ENCODE results near the gene RPL29.

The RPL29 gene

GRCh38 chr3:51962854-51963530, 32.7 kb downstream of the RPL29 start:
- TF ChIP-seq, protein P1, sequence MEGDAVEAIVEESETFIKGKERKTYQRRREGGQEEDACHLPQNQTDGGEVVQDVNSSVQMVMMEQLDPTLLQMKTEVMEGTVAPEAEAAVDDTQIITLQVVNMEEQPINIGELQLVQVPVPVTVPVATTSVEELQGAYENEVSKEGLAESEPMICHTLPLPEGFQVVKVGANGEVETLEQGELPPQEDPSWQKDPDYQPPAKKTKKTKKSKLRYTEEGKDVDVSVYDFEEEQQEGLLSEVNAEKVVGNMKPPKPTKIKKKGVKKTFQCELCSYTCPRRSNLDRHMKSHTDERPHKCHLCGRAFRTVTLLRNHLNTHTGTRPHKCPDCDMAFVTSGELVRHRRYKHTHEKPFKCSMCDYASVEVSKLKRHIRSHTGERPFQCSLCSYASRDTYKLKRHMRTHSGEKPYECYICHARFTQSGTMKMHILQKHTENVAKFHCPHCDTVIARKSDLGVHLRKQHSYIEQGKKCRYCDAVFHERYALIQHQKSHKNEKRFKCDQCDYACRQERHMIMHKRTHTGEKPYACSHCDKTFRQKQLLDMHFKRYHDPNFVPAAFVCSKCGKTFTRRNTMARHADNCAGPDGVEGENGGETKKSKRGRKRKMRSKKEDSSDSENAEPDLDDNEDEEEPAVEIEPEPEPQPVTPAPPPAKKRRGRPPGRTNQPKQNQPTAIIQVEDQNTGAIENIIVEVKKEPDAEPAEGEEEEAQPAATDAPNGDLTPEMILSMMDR (conservative IDR thresholded peaks at IDR 0.05; ENCODE audit: low read length): no peak
- H3K4me3 ChIP-seq (ENCODE audit: low read length): no peak overlapping the region
- DNase-seq (ENCODE audit: low read depth): no peak

DNA sequence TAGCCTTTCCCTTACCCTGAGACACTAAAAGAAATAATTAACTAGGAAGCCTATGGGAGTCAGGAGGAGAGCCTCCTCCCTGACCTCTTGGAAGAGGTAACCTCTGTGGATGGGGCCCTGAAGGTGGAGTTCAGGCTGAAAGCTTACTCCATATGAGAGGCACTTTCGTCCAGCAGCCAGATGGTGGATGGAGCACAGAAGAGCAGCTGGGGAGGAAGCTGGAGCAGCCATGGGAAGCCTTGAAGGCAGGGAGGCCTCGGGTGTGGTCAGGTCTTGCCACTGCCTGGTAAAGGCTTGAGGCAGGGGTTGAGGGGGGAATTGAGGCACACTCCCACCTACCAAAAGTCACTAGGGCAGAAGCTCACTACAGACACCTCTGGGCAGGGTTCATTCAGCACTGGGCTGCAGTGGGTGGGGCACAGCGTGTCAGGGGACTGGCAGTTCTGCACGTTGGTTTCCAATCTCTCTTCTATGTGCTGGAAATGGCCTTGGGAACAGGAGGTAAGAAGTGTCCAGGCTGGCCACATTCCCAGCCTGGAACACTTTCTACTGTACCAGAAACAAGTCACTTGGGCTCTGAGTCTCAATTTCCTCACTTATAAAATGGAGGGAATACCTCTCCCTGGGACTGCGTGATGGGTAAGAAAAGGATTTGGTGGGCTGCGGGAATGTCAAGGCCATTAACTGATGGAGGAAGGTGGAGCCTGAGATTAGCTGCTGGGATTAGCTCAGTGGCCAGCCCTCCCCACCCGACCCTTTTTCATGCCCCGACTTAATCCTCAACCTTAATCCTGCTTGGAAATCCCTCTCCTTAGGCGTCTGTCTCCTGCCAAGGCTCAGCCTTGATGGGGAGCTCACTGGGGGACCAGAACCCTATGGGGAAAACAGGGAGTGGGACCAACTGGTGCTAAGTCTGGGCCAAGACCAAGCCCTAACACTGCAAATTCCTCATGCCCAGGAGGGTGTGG, 33.8 kb downstream of the RPL29 start:
- H3K4me3 ChIP-seq (ENCODE audit: low read length): no peak overlapping the region
- TF ChIP-seq, protein P1 (conservative IDR thresholded peaks at IDR 0.05; ENCODE audit: low read length): no peak
- no peak for DNase-seq (ENCODE audit: low read depth)

DNA sequence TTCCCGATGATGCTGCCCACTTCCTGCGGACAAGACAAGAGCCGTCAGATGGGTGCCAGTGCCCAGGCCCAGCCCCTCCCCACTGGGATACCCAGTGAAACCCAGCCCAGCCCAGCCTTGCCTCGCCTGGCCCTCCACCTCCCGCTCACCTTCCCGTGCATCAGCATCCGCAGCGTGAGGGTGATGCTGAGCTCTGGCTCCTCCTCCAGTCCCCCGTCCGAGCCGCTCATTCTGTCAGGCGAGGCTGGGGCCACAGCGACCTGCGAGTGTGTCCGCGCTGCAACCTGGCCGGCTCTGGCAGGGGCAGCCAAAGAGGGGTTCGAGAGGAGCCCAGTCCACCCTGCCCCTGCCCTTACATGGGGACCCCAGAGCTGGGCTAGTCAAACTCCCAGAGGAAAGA, 34.7 kb downstream of the RPL29 start:
- TF ChIP-seq, protein P1 (conservative IDR thresholded peaks at IDR 0.05; ENCODE audit: low read length): no peak
- H3K4me3 ChIP-seq (ENCODE audit: low read length): no peak overlapping the region
- DNase-seq (ENCODE audit: low read depth): no peak

DNA sequence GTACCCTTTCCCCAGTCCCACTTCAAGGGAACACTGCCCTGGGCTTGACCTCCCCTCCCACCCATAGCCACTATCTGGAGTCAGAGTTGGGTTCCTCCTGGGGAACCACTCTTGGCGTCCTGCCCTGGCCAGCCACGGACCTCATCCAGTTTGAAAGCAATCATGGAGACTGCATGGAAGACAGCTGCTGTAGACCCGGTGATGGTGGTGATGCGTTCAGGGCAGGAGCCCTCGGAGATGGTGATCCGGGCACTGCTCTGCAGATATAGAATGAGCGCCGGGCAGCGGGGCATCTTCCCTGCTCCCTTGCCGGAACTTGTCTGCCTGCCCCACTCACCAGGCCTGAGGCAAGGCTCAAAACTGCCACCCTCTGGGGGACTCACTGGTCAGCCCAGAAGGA, 35.3 kb downstream of the RPL29 start:
- H3K4me3 ChIP-seq (ENCODE audit: low read length): no peak overlapping the region
- DNase-seq (ENCODE audit: low read depth): no peak
- TF ChIP-seq, protein P1 (conservative IDR thresholded peaks at IDR 0.05; ENCODE audit: low read length): no peak

GRCh38 chr3:51959651-51960050, 36.0 kb downstream of the RPL29 start:
- TF ChIP-seq, protein P1 (conservative IDR thresholded peaks at IDR 0.05; ENCODE audit: low read length): no peak
- DNase-seq (ENCODE audit: low read depth): no peak

GRCh38 chr3:51958603-51959521, 36.8 kb downstream of the RPL29 start:
- TF ChIP-seq, protein P1 (conservative IDR thresholded peaks at IDR 0.05; ENCODE audit: low read length): no peak
- H3K4me3 ChIP-seq (ENCODE audit: low read length): no peak overlapping the region
- DNase-seq (ENCODE audit: low read depth): no peak

More at GRCh38 chr3:51959651-51960050, 36.0 kb downstream of the RPL29 start:
- H3K4me3 ChIP-seq (ENCODE audit: low read length): no peak overlapping the region

Measured in AG10803 (cell line).